WTC11 (cell line): ENCODE data around the gene SHISAL1. TPM values are rescaled to one million over a fixed set of nuclear protein-coding genes. Genes with fewer than 3 reads are reported as not detected.

Experiments
- ATAC-seq: fragments of 200-7000 bp; cut with Tn5 transposase; 2 replicates; pipeline ENCODE4 v1.10.0; 2021; ENCODE audit warnings: mild to moderate bottlenecking, moderate library complexity
- CTCF ChIA-PET: fragments of 300-600 bp; sonication (Branson Sonifier 250); formaldehyde crosslinking; loops from one replicate; lab custom pipeline; 2021; ENCODE audit warnings: antibody characterized with exemption; lab: Charles Lee
- POLR2A ChIA-PET: fragments of 350-600 bp; sonication (Branson Sonifier 250); formaldehyde crosslinking; loops from one replicate; lab custom pipeline; 2021; ENCODE audit warnings: antibody characterized with exemption; lab: Charles Lee
- DNase-seq: peaks from one replicate; pipeline ENCODE4 v3.0.0; 2021; ENCODE audit warnings: low spot score
- H3K27ac Mint-ChIP-seq: 2 replicates; pipeline ENCODE4 v1.8.0; 2021; ENCODE audit warnings: mixed read lengths
- H3K27me3 Mint-ChIP-seq: 2 replicates; pipeline ENCODE4 v1.8.0; 2021; ENCODE audit warnings: low read depth, mild to moderate bottlenecking, moderate library complexity, mixed read lengths
- H3K36me3 Mint-ChIP-seq: 2 replicates; pipeline ENCODE4 v1.8.0; 2021; ENCODE audit warnings: mixed read lengths
- H3K4me1 Mint-ChIP-seq: 2 replicates; pipeline ENCODE4 v1.8.0; 2022; ENCODE audit warnings: mixed read lengths
- H3K4me3 Mint-ChIP-seq: 2 replicates; pipeline ENCODE4 v1.8.0; 2021; ENCODE audit warnings: mild to moderate bottlenecking, moderate library complexity, mixed read lengths
- H3K9me3 Mint-ChIP-seq: 2 replicates; pipeline ENCODE4 v1.8.0; 2021; ENCODE audit warnings: mixed read lengths
- CREB1 ChIP-seq: sonication (generic); formaldehyde crosslinking; IDR thresholded peaks from 2 replicates; pipeline ENCODE4 v1.8.0; 2023; ENCODE audit warnings: mild to moderate bottlenecking, missing genetic modification reagents
- FOXP1 ChIP-seq: sonication (generic); formaldehyde crosslinking; IDR thresholded peaks from 2 replicates; pipeline ENCODE4 v1.8.0; 2022; ENCODE audit warnings: missing genetic modification reagents, mild to moderate bottlenecking, moderate library complexity, borderline replicate concordance
- HMGA2 ChIP-seq: fragments of 250-450 bp; sonication (Bioruptor Pico); IDR thresholded peaks from 2 replicates; pipeline ENCODE4 v1.4.0; 2021; ENCODE audit warnings: mild to moderate bottlenecking, moderate library complexity
- IRF2 ChIP-seq: sonication (generic); formaldehyde crosslinking; IDR thresholded peaks from 2 replicates; pipeline ENCODE4 v1.8.0; 2022; ENCODE audit warnings: low read depth, missing genetic modification reagents, borderline replicate concordance
- KAT7 ChIP-seq: sonication (generic); formaldehyde crosslinking; IDR thresholded peaks from 2 replicates; pipeline ENCODE4 v1.8.1; 2023; ENCODE audit warnings: missing genetic modification reagents, mild to moderate bottlenecking, borderline replicate concordance
- MYBL2 ChIP-seq: sonication (generic); formaldehyde crosslinking; IDR thresholded peaks from 2 replicates; pipeline ENCODE4 v1.8.1; 2023; ENCODE audit warnings: mild to moderate bottlenecking, moderate library complexity, missing genetic modification reagents
- NFATC4 ChIP-seq: fragments of 250-450 bp; sonication (Bioruptor Pico); IDR thresholded peaks from 2 replicates; pipeline ENCODE4 v1.9.0; 2021; ENCODE audit warnings: mild to moderate bottlenecking
- NFE2L1 ChIP-seq: sonication (generic); formaldehyde crosslinking; IDR thresholded peaks from 2 replicates; pipeline ENCODE4 v1.8.1; 2023; ENCODE audit warnings: missing genetic modification reagents
- OVOL2 ChIP-seq: fragments of 250-450 bp; sonication (Bioruptor Pico); IDR thresholded peaks from 2 replicates; pipeline ENCODE4 v1.9.0; 2021; ENCODE audit warnings: mild to moderate bottlenecking, borderline replicate concordance
- RORB ChIP-seq: fragments of 250-450 bp; sonication (Bioruptor Pico); IDR thresholded peaks from 2 replicates; pipeline ENCODE4 v1.9.0; 2021; ENCODE audit warnings: mild to moderate bottlenecking
- TEAD1 ChIP-seq: sonication (generic); formaldehyde crosslinking; IDR thresholded peaks from 2 replicates; pipeline ENCODE4 v1.8.0; 2022; ENCODE audit warnings: mild to moderate bottlenecking, missing genetic modification reagents
- TP53 ChIP-seq: sonication (generic); formaldehyde crosslinking; IDR thresholded peaks from 2 replicates; pipeline ENCODE4 v1.8.1; 2023; ENCODE audit warnings: mild to moderate bottlenecking, missing genetic modification reagents
- ZNF138 ChIP-seq: sonication (generic); formaldehyde crosslinking; conservative IDR thresholded peaks from 2 replicates; pipeline ENCODE4 v1.8.1; 2022; ENCODE audit warnings: mild to moderate bottlenecking, moderate library complexity, missing genetic modification reagents
- ZNF396 ChIP-seq: fragments of 250-450 bp; sonication (Bioruptor Pico); IDR thresholded peaks from 2 replicates; pipeline ENCODE4 v1.8.0; 2021; ENCODE audit warnings: mild to moderate bottlenecking, moderate library complexity, borderline replicate concordance
- ZNF423 ChIP-seq: fragments of 250-450 bp; sonication (Bioruptor Pico); IDR thresholded peaks from 2 replicates; pipeline ENCODE4 v2.1.2; 2022; ENCODE audit warnings: mild to moderate bottlenecking, moderate library complexity
- total RNA-seq: library from RNA; stranded (reverse); gene quantifications from 3 replicates; pipeline ENCODE4 v1.2.3, GENCODE V29; 2021
- TF ChIP-seq, protein P1 (sequence below): fragments of 250-450 bp; sonication (Bioruptor Pico); IDR thresholded peaks from 2 replicates; pipeline ENCODE4 v1.9.0; 2021; ENCODE audit warnings: mild to moderate bottlenecking
- TF ChIP-seq, protein P2 (sequence below): sonication (generic); formaldehyde crosslinking; IDR thresholded peaks from 2 replicates; pipeline ENCODE4 v1.8.1; 2022; ENCODE audit warnings: low read depth, mild to moderate bottlenecking, moderate library complexity, missing genetic modification reagents, borderline replicate concordance
- TF ChIP-seq, protein P3 (sequence below): sonication (generic); formaldehyde crosslinking; IDR thresholded peaks from 2 replicates; pipeline ENCODE4 v1.8.1; 2023; ENCODE audit warnings: mild to moderate bottlenecking, missing genetic modification reagents, borderline replicate concordance
- TF ChIP-seq, protein P4 (sequence below): sonication (generic); formaldehyde crosslinking; IDR thresholded peaks from 2 replicates; pipeline ENCODE4 v1.8.0; 2022; ENCODE audit warnings: mild to moderate bottlenecking, missing genetic modification reagents
- TF ChIP-seq, protein P5 (sequence below): sonication (generic); formaldehyde crosslinking; IDR thresholded peaks from 2 replicates; pipeline ENCODE4 v1.8.1; 2022; ENCODE audit warnings: low read depth, missing genetic modification reagents, borderline replicate concordance
- TF ChIP-seq, protein P6 (sequence below): fragments of 200-600 bp; IDR thresholded peaks from 2 replicates; pipeline ENCODE4 v1.8.0; 2022; ENCODE audit warnings: antibody characterized with exemption
- TF ChIP-seq, protein P7 (sequence below): sonication (generic); formaldehyde crosslinking; IDR thresholded peaks from 2 replicates; pipeline ENCODE4 v1.8.0; 2022; ENCODE audit warnings: mild to moderate bottlenecking, missing genetic modification reagents

Gene SHISAL1
- total RNA-seq, 1 experiment from 2014 or later = 2.7 TPM

DNA sequence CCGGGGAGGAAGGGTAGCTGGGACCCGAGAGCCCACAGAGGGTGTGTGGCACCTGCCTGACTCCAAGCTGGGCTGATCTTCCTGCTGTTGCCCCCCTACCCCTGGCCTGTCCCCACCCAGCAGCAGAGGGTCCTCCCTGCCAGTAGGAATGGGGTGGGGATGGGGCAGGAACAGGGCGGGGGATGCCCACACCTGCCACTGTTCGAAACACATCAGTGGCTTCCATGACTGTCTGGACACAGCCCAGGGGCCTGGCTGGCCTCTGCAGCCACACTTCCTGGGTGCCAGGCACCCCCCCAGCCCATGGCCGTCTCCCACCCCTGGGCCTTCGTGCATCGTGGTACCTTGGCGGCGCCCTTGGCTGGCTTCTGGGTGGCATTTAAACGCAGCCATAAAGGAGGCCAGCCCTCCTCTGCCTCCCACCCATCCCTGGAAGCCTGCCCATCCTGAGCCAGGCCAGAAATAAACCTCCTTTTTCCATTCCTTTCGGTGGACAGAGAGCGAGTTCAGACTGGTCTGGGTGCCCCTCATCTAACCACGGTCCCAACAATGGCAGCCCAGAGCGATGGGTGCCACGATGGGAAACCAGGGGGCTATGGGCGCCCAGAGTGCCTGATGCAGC, 745 bp upstream of the SHISAL1 start (continued):
- TF ChIP-seq HMGA2 (CRISPR knock-in tag) (no peak), OVOL2 (no peak)

DNA sequence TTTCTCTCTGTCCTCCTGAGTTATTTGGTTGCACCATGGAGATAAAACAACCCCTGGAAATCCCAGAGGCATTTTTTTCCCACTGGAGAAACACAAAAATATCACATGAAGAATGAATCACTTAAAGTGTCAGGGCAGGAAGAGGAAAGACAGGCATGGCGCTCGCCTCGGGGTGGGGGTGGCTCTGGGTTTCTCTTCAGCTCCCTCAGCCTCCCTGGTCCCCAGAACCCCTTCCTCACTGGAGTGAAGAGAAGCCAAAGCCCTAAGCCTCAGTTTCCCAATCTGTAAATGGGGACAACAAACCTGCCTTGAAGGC, 938 bp downstream of the SHISAL1 start:
- DNase-seq (no peak), ATAC-seq (no peak)
- Mint-ChIP-seq H3K4me3 (no peak overlapping the region), H3K27me3 (no peaks in the 10 kb centered on the region), H3K4me1 (no peaks in the 10 kb centered on the region), H3K9me3 (no peaks in the 10 kb centered on the region), H3K27ac (no peak overlapping the region), H3K36me3 (no peaks in the 10 kb centered on the region)
- POLR2A ChIA-PET = no interaction called here
- TF ChIP-seq, protein P1, sequence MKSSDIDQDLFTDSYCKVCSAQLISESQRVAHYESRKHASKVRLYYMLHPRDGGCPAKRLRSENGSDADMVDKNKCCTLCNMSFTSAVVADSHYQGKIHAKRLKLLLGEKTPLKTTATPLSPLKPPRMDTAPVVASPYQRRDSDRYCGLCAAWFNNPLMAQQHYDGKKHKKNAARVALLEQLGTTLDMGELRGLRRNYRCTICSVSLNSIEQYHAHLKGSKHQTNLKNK (CRISPR knock-in tag) = no peak
- TF ChIP-seq IRF2 (CRISPR knock-in tag) = no peak
- TF ChIP-seq NFATC4 (CRISPR knock-in tag) = no peak
- TF ChIP-seq, protein P2, sequence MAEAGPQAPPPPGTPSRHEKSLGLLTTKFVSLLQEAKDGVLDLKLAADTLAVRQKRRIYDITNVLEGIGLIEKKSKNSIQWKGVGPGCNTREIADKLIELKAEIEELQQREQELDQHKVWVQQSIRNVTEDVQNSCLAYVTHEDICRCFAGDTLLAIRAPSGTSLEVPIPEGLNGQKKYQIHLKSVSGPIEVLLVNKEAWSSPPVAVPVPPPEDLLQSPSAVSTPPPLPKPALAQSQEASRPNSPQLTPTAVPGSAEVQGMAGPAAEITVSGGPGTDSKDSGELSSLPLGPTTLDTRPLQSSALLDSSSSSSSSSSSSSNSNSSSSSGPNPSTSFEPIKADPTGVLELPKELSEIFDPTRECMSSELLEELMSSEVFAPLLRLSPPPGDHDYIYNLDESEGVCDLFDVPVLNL (CRISPR knock-in tag) = no peak
- no peak for TF ChIP-seq TEAD1
- no peak for TF ChIP-seq CREB1
- no peak for TF ChIP-seq MYBL2 (CRISPR knock-in tag)
- TF ChIP-seq ZNF396 (CRISPR knock-in tag) = no peak
- TF ChIP-seq, protein P3, sequence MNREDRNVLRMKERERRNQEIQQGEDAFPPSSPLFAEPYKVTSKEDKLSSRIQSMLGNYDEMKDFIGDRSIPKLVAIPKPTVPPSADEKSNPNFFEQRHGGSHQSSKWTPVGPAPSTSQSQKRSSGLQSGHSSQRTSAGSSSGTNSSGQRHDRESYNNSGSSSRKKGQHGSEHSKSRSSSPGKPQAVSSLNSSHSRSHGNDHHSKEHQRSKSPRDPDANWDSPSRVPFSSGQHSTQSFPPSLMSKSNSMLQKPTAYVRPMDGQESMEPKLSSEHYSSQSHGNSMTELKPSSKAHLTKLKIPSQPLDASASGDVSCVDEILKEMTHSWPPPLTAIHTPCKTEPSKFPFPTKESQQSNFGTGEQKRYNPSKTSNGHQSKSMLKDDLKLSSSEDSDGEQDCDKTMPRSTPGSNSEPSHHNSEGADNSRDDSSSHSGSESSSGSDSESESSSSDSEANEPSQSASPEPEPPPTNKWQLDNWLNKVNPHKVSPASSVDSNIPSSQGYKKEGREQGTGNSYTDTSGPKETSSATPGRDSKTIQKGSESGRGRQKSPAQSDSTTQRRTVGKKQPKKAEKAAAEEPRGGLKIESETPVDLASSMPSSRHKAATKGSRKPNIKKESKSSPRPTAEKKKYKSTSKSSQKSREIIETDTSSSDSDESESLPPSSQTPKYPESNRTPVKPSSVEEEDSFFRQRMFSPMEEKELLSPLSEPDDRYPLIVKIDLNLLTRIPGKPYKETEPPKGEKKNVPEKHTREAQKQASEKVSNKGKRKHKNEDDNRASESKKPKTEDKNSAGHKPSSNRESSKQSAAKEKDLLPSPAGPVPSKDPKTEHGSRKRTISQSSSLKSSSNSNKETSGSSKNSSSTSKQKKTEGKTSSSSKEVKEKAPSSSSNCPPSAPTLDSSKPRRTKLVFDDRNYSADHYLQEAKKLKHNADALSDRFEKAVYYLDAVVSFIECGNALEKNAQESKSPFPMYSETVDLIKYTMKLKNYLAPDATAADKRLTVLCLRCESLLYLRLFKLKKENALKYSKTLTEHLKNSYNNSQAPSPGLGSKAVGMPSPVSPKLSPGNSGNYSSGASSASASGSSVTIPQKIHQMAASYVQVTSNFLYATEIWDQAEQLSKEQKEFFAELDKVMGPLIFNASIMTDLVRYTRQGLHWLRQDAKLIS (CRISPR knock-in tag) = no peak
- no peak for TF ChIP-seq TP53
- TF ChIP-seq, protein P4, sequence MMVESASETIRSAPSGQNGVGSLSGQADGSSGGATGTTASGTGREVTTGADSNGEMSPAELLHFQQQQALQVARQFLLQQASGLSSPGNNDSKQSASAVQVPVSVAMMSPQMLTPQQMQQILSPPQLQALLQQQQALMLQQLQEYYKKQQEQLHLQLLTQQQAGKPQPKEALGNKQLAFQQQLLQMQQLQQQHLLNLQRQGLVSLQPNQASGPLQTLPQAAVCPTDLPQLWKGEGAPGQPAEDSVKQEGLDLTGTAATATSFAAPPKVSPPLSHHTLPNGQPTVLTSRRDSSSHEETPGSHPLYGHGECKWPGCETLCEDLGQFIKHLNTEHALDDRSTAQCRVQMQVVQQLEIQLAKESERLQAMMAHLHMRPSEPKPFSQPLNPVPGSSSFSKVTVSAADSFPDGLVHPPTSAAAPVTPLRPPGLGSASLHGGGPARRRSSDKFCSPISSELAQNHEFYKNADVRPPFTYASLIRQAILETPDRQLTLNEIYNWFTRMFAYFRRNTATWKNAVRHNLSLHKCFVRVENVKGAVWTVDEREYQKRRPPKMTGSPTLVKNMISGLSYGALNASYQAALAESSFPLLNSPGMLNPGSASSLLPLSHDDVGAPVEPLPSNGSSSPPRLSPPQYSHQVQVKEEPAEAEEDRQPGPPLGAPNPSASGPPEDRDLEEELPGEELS (CRISPR knock-in tag) = no peak
- CTCF ChIA-PET = interaction anchor here (1.5 to 1.8 kb wide), 2 partner anchors 20 to 57 kb away, joined by 4 to 6 read pairs; no protein-coding TSS in a partner anchor

DNA sequence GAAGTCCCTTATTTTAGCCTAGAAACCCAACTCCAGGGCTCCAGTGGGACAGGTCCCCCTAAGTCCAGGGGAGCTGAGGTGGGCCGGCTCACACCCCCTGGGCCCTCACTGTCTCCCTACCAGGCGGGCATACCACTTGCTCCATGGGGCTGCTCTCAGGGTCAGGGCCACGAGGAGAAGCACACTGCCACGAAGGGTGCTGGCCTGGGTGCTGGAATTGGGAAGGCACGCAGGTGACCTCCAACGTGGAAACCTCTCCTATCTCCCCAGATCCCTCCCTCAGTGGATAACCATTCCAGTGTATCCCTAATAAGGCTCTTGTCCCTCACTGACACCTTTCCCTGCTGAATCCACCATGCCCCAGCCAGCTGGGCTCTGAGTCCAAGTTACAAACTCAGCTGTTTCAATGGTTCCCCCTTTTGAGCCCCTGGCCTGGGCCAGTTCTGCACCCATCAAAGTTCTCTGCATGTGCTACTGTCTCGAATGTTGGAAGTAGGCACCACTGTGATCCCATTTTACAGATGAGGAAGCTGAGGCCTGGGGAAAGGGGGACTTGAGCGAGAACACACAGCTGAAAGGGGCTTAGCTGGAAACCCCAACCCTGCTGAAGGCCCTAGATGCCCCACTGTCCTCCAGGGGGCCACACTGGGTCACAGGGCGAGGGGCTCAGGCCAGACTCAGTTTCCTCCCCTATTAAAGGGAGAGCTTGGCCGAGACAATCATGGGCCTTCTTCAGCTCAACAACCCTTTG, 1.5 kb downstream of the SHISAL1 start:
- no peaks in the 10 kb centered on the region for H3K36me3 Mint-ChIP-seq
- ChIA-PET CTCF (interaction anchor here (0.6 to 1.8 kb wide), 4 partner anchors 20 to 441 kb away, joined by 3 to 6 read pairs (median 4); partner anchors contain the start of gene ARHGAP8), POLR2A (no interaction called here)
- DNase-seq (no peak), ATAC-seq (no peak)
- no peaks in the 10 kb centered on the region for H3K27me3 Mint-ChIP-seq
- no peaks in the 10 kb centered on the region for H3K9me3 Mint-ChIP-seq
- no peak overlapping the region for H3K27ac Mint-ChIP-seq
- H3K4me1 Mint-ChIP-seq = no peaks in the 10 kb centered on the region
- H3K4me3 Mint-ChIP-seq = no peak overlapping the region
- TF ChIP-seq, protein P5, sequence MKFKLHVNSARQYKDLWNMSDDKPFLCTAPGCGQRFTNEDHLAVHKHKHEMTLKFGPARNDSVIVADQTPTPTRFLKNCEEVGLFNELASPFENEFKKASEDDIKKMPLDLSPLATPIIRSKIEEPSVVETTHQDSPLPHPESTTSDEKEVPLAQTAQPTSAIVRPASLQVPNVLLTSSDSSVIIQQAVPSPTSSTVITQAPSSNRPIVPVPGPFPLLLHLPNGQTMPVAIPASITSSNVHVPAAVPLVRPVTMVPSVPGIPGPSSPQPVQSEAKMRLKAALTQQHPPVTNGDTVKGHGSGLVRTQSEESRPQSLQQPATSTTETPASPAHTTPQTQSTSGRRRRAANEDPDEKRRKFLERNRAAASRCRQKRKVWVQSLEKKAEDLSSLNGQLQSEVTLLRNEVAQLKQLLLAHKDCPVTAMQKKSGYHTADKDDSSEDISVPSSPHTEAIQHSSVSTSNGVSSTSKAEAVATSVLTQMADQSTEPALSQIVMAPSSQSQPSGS (CRISPR knock-in tag) = no peak
- TF ChIP-seq, protein P6, sequence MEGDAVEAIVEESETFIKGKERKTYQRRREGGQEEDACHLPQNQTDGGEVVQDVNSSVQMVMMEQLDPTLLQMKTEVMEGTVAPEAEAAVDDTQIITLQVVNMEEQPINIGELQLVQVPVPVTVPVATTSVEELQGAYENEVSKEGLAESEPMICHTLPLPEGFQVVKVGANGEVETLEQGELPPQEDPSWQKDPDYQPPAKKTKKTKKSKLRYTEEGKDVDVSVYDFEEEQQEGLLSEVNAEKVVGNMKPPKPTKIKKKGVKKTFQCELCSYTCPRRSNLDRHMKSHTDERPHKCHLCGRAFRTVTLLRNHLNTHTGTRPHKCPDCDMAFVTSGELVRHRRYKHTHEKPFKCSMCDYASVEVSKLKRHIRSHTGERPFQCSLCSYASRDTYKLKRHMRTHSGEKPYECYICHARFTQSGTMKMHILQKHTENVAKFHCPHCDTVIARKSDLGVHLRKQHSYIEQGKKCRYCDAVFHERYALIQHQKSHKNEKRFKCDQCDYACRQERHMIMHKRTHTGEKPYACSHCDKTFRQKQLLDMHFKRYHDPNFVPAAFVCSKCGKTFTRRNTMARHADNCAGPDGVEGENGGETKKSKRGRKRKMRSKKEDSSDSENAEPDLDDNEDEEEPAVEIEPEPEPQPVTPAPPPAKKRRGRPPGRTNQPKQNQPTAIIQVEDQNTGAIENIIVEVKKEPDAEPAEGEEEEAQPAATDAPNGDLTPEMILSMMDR = no peak
- TF ChIP-seq NFE2L1 (CRISPR knock-in tag) = no peak
- TF ChIP-seq ZNF423 (CRISPR knock-in tag) = no peak
- TF ChIP-seq, protein P7, sequence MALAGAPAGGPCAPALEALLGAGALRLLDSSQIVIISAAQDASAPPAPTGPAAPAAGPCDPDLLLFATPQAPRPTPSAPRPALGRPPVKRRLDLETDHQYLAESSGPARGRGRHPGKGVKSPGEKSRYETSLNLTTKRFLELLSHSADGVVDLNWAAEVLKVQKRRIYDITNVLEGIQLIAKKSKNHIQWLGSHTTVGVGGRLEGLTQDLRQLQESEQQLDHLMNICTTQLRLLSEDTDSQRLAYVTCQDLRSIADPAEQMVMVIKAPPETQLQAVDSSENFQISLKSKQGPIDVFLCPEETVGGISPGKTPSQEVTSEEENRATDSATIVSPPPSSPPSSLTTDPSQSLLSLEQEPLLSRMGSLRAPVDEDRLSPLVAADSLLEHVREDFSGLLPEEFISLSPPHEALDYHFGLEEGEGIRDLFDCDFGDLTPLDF = no peak
- TF ChIP-seq ZNF138 (CRISPR knock-in tag) = no peak
- TF ChIP-seq RORB (CRISPR knock-in tag) = no peak
- no peak for TF ChIP-seq FOXP1 (CRISPR knock-in tag)
- TF ChIP-seq KAT7 (CRISPR knock-in tag) = no peak
